Skeletal muscle cell (primary cell): ENCODE results near the gene APOBEC3A.
"Not testable (repeated sequence)": the region's sequence is repeated elsewhere in the genome, so short reads cannot be mapped to it uniquely, and the experiment has no call there.

Source experiments
- DNase-seq: peaks from one replicate; pipeline ENCODE4 v3.0.0-alpha.2; 2010; ENCODE audit warnings: low read depth
- H3K4me3 ChIP-seq: 2 replicates; pipeline ENCODE4 v1.5.1; 2011; ENCODE audit warnings: low read depth, mild to moderate bottlenecking, control low read depth, low read length, moderate library complexity

Gene APOBEC3A

GRCh38 chr22:38955926-38956325 is 1.5 kb upstream of the APOBEC3A start:
- DNase-seq = no peak
- H3K4me3 ChIP-seq = no peak overlapping the region

DNA sequence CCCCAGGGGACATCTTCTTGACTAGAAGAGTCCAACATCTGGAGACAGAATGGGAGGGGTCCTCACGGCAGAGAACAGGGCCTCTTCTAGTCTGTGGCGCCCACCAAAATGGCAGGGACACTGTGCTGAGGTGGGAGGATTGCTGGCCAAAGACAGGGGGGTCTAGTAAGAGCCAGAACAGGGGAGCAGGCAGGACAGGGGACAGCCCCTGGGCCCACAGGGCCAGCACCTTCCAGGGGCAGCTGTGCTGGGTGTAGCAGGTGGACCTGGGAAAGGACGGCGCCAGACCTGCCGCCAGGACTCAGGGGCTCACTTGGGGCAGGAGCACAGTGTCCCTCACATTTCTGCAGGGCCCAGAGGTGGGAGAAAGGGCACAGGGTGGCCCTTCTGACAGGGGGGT is 858 bp upstream of the APOBEC3A start:
- no peak for DNase-seq
- H3K4me3 ChIP-seq = no peak overlapping the region

- no peak for DNase-seq
- H3K4me3 ChIP-seq = no peak overlapping the region
These were observed 620 bp downstream of the APOBEC3A start for GRCh38 chr22:38957808-38958650.

DNA sequence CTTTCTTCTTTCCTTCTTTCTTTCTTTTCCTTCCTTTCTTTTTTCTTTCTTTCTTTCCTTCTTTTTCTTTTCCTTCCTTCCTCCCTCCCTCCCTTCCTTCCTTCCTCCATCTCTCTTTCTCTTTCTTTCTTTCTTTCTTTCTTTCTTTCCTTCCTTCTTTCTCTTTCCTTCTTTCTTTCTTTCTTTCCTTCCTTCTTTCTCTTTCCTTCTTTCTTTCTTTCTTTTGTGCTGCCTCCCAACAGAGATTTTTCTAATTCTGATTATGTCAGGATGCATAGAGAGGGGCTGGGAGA is 1.2 kb downstream of the APOBEC3A start:
- DNase-seq, H3K4me3 ChIP-seq: not testable (repeated sequence)

- H3K4me3 ChIP-seq = no peak overlapping the region
- no peak for DNase-seq
These were observed 2.2 kb downstream of the APOBEC3A start for GRCh38 chr22:38959590-38959989.

DNA sequence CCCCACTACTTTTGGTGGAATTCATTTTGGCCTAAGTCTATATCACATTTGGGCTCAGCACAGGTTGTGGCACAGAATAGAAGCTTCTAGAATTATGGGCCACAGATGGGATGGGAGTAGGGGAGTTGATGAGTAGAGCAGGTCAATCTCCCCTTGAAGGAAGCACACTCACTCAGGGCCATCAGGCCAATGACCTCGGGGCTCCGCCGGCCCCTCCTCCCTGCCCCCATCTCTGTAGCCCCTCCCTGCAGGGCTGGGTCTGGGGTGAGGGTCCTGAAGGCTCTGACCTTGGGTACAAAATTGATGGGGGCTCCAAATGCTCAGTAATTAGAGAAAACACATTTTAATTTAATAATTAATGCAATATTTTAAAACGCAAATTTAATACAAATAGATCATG is 3.3 kb downstream of the APOBEC3A start:
- not testable (repeated sequence) for H3K4me3 ChIP-seq, DNase-seq

GRCh38 chr22:38963291-38963738 is 5.9 kb downstream of the APOBEC3A start:
- H3K4me3 ChIP-seq, DNase-seq: not testable (repeated sequence)

DNA sequence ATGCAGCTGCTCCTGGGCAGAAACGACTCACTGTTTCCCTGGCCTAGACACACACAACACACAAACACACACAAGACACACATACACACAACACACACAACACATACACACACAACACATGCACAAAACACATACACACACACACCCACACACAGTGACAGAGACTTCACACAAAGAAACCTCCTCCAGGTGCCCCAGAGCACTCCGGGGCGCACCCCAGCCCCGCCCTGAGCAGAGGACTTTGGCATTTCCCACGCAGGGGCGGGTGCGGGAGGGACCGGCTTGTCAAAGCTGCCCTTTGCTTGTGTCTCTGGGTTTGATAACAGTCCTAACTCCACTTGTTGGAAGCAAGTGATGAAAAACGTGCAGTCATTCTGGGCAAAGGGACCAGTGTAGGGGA is 6.5 kb downstream of the APOBEC3A start:
- no peak overlapping the region for H3K4me3 ChIP-seq
- DNase-seq = no peak

DNA sequence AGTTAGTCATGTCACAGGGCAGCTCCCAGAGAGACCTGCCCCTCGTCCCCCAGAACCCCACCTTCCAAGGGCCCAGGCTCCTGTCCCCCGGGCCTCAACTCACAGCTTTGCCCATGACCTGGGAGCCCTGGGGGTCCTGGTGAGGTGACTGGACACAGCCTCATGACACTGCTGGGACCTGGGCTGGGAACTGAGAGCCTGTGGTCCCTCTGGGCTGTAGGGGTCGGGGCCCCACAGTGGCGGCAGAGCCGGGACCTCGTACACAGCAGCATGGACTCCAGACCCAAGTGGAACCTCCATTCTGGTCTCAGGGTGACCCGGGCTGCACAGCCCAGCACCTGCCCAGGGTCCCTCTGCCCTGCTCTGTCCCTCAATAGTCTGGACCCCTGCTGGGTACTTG is 6.9 kb downstream of the APOBEC3A start:
- no peak for DNase-seq
- no peak overlapping the region for H3K4me3 ChIP-seq

GRCh38 chr22:38964989-38965388 is 7.6 kb downstream of the APOBEC3A start:
- DNase-seq = no peak
- H3K4me3 ChIP-seq = no peak overlapping the region

GRCh38 chr22:38965614-38966379 is 8.4 kb downstream of the APOBEC3A start:
- no peak for DNase-seq
- H3K4me3 ChIP-seq = no peak overlapping the region

- DNase-seq = no peak
These were observed 8.9 kb downstream of the APOBEC3A start for GRCh38 chr22:38966380-38966702.

DNA sequence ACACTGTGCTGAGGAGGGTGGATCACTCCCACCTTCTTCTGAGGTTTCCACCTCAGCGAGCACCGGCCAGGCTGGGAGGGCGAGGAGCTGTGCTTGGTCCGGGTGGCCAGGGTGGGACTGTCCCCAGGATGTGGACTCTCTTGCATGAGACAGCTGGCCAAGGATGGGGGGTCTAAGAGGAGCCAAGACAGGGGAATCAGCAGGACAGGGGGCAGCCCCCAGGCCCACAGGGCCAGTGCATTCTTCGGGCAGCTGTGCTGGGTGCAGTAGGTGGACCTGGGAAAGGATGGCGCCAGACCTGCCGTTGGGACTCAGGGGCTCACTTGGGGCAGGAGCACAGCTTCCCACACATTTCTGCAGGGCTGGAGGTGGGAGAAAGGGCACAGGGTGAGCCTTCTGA is 9.5 kb downstream of the APOBEC3A start:
- DNase-seq = no peak
- H3K4me3 ChIP-seq = no peak overlapping the region

More at GRCh38 chr22:38966380-38966702, 8.9 kb downstream of the APOBEC3A start:
- no peak overlapping the region for H3K4me3 ChIP-seq

- no peak overlapping the region for H3K4me3 ChIP-seq
- DNase-seq = no peak
These were observed 10.3 kb downstream of the APOBEC3A start for GRCh38 chr22:38967451-38968450.

DNA sequence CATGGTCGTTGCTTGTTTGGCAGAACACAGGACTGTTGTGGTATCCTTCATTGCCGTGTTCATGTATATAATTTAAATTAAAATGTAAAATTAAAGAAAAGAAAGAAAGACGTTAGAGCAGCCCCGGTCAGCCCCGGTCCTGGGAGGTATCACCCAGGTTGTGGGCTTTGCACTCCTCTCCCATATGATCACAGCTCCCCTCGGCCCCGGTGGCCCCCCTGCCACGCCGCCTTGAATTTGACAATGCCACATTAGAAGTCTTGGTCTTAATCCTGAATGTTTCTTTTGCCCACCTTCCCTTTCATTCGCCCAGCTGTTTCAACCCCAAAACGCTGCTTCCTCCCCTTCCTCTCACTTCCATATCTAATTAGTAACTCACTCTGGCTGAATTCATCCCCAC is 11.4 kb downstream of the APOBEC3A start:
- no peak for DNase-seq
- H3K4me3 ChIP-seq = no peak overlapping the region

DNA sequence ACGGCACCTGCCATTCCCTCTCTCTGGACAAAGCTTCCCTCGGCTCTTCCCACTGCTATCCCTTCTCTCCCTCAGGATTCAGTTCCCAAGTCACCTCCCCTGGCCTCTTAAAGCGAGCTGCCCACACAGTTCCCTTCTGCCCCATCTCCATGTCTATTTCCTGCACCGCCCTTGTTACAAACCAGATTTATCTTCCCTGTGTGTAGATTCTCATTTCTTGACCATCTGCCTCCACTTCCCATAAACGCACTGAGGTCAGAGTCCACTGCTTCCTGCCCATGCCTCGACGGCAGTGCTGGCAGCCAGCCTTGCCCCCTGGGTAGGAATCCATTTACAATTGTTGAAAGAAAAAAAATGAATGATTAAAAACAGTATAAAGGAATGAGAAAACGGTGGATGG is 13.1 kb downstream of the APOBEC3A start:
- no peak overlapping the region for H3K4me3 ChIP-seq
- DNase-seq = no peak

DNA sequence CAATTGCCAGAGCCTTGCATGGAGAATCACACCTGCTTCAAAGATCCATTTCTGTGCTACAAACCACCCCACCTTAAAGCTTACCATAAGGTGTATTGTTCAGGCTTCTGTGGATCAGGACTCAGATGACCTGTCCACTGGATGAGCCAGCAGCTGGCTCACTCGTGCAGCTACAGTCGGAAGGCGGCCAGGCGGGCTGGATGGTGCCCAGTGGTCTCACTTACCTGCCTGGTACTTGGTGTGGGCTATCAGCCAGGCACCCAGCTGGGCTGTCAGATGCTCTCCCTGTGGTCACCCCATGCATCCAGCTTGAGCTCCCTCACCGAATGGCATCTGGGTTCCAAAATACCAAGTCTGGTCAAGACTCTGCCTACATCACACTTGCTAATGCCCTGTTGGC is 13.8 kb downstream of the APOBEC3A start:
- no peak overlapping the region for H3K4me3 ChIP-seq
- DNase-seq = no peak

DNA sequence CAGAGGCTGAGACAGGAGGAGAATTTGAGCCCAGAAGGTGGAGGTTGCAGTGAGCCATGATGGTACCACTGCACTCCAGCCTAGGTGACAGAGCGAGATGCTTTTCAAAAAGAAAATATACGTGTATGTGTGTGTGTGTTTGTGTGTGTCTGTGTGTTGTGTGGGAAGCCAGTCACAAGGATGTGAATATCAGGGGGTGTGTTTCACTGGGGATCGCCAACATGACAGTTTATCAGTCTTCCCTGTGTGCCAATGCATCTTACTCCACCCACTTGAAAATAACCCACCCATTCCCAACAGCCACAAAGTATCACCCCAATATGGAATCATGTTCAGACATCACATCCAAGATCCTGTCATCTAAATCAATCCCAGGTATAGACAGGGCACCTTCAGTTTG is 14.4 kb downstream of the APOBEC3A start:
- DNase-seq = no peak
- H3K4me3 ChIP-seq = no peak overlapping the region

- no peak for DNase-seq
- H3K4me3 ChIP-seq = no peak overlapping the region
These were observed 15.1 kb downstream of the APOBEC3A start for GRCh38 chr22:38972558-38972957.
